ENCODE measurements around the gene DCAF4. TPM values are rescaled to one million over a fixed set of nuclear protein-coding genes. Genes with fewer than 3 reads are reported as not detected.

DCAF4 gene
- total RNA-seq, 1 donor, result 12.5 TPM

GRCh38 chr14:72978856-72979255 is 52.6 kb downstream of the DCAF4 start:
- no peak for DNase-seq (ENCODE audit: low read depth)
- TF ChIP-seq CTCF (IDR thresholded peaks at IDR 0.05; ENCODE audit: insufficient read depth, low read depth, low read length), result no peak
- no peak overlapping the region for H3K4me3 ChIP-seq (ENCODE audit: low read depth, low read length)

GRCh38 chr14:72980863-72981262 is 54.6 kb downstream of the DCAF4 start:
- no peak for DNase-seq (ENCODE audit: low read depth)
- H3K4me3 ChIP-seq (ENCODE audit: low read depth, low read length), result no peak overlapping the region
- no peak for TF ChIP-seq CTCF (IDR thresholded peaks at IDR 0.05; ENCODE audit: insufficient read depth, low read depth, low read length)

GRCh38 chr14:72982146-72982708 is 56.0 kb downstream of the DCAF4 start:
- no peak for DNase-seq (ENCODE audit: low read depth)
- TF ChIP-seq CTCF (IDR thresholded peaks at IDR 0.05; ENCODE audit: insufficient read depth, low read depth, low read length), result no peak

GRCh38 chr14:72986214-72986613 is 60.0 kb downstream of the DCAF4 start:
- no peak overlapping the region for H3K4me3 ChIP-seq (ENCODE audit: low read depth, low read length)
- TF ChIP-seq CTCF (IDR thresholded peaks at IDR 0.05; ENCODE audit: insufficient read depth, low read depth, low read length), result no peak
- DNase-seq (ENCODE audit: low read depth), result no peak

More at GRCh38 chr14:72982146-72982708, 56.0 kb downstream of the DCAF4 start:
- no peak overlapping the region for H3K4me3 ChIP-seq (ENCODE audit: low read depth, low read length)

- no peak for TF ChIP-seq CTCF (IDR thresholded peaks at IDR 0.05; ENCODE audit: insufficient read depth, low read depth, low read length)
- no peak for DNase-seq (ENCODE audit: low read depth)
- no peak overlapping the region for H3K4me3 ChIP-seq (ENCODE audit: low read depth, low read length)
Measured at GRCh38 chr14:72986857-72987256, 60.6 kb downstream of the DCAF4 start.

GRCh38 chr14:72990171-72990570 is 63.9 kb downstream of the DCAF4 start:
- H3K4me3 ChIP-seq (ENCODE audit: low read depth, low read length), result no peak overlapping the region
- DNase-seq (ENCODE audit: low read depth), result no peak
- no peak for TF ChIP-seq CTCF (IDR thresholded peaks at IDR 0.05; ENCODE audit: insufficient read depth, low read depth, low read length)

- DNase-seq (ENCODE audit: low read depth), result no peak
- H3K4me3 ChIP-seq (ENCODE audit: low read depth, low read length), result no peak overlapping the region
- no peak for TF ChIP-seq CTCF (IDR thresholded peaks at IDR 0.05; ENCODE audit: insufficient read depth, low read depth, low read length)
Measured at GRCh38 chr14:72996916-72997315, 70.7 kb downstream of the DCAF4 start.

Data from fibroblast of villous mesenchyme (primary cell).